Body of pancreas (tissue), 4 donors: ENCODE data around the gene GPR31.

Experiments
- POLR2A ChIP-seq, 3 donors: fragments of 450-650 bp; IDR thresholded peaks; one replicate each; pipeline ENCODE4 v1.6.1; 2016; ENCODE audit warnings: antibody characterized with exemption in 3 of 3, mild to moderate bottlenecking in 2 of 3
- TF ChIP-seq, protein P1 (sequence below), 7 experiments: fragments of 450-650 bp in 4 of 7; fragments of 200-600 bp in 3 of 7; sonication (generic) in 3 of 7; IDR thresholded peaks; one replicate each; pipeline ENCODE4 v1.5.1; 2016 to 2019; ENCODE audit warnings: antibody characterized with exemption in 7 of 7

GRCh38 chr6:167142433-167142761 lies 15.4 kb downstream of the GPR31 start:
- TF ChIP-seq, protein P1, sequence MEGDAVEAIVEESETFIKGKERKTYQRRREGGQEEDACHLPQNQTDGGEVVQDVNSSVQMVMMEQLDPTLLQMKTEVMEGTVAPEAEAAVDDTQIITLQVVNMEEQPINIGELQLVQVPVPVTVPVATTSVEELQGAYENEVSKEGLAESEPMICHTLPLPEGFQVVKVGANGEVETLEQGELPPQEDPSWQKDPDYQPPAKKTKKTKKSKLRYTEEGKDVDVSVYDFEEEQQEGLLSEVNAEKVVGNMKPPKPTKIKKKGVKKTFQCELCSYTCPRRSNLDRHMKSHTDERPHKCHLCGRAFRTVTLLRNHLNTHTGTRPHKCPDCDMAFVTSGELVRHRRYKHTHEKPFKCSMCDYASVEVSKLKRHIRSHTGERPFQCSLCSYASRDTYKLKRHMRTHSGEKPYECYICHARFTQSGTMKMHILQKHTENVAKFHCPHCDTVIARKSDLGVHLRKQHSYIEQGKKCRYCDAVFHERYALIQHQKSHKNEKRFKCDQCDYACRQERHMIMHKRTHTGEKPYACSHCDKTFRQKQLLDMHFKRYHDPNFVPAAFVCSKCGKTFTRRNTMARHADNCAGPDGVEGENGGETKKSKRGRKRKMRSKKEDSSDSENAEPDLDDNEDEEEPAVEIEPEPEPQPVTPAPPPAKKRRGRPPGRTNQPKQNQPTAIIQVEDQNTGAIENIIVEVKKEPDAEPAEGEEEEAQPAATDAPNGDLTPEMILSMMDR (IDR thresholded peaks at IDR 0.05), result no peak
- TF ChIP-seq POLR2A (IDR thresholded peaks at IDR 0.05), result no peak
